Suppressor macrophage (primary cell): ENCODE measurements around the gene SDF4.
"Not testable (repeated sequence)": the region's sequence is repeated elsewhere in the genome, so short reads cannot be mapped to it uniquely, and the experiment has no call there.

ENCODE experiments used
- DNase-seq, 4 experiments: peaks; one replicate each; pipeline ENCODE4 v3.0.0-alpha.2; 2020 to 2022

The SDF4 gene

GRCh38 chr1:1259540-1259939 lies 27.7 kb upstream of the SDF4 start:
- no peak for DNase-seq

DNA sequence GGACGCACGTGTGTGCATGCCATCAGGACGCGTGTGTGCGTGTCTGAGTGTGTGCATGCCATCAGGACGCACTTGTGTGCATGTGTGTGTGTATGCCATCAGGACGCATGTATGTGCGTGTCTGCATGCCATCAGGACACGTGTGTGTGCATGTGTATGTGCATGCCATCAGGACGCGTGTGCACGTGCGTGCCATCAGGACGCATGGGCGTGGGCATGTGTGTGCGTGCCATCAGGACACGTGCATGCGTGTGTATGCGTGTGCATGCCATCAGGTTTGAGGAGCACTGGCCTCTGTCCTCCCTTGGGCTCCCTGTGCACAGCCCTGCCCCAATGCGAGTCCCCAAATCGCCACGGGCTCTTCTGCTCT lies 27.3 kb upstream of the SDF4 start:
- no peak for DNase-seq

DNA sequence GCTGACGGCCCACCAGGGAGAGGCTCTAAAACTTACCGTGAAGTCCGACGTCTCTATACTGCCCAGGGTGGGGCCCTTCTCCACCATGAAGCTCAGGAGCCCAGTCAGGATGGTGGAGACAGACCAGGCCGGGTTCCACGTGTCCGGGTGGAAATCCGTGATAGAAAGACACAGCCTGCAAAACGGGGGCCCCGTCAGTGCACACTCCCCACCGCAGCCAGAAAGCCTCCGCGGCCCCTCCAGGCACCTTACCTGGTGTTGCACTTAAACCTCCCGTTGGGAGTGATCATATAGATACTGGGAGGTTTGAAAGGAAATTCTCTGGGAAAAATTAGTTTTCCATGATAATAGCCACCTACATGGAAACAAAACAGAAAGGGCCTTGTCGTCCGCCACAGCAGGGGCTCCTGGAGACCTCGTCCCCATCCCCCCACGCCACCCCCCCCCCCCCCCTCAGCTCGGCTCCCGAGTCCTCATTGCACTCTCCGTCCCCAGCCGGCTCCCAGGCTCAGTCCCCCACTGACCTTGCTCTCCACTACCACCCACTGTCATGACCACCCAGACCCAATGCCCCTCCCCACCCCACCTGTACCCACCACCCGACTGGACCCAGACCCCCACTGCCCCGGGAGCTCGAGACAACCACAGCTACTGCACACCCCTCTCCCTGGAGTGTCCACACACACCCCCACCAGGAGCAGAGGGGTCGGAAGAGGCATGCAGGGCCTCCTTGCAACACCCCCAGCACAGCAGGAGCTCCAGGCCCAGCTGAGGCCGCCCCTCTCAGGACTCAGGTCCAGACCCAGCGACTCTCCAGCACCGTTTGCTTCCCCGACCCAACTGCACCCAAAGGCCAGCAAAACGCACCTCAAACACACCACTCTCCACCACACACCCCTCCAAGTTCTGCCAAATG lies 25.4 kb upstream of the SDF4 start:
- no peak for DNase-seq

DNA sequence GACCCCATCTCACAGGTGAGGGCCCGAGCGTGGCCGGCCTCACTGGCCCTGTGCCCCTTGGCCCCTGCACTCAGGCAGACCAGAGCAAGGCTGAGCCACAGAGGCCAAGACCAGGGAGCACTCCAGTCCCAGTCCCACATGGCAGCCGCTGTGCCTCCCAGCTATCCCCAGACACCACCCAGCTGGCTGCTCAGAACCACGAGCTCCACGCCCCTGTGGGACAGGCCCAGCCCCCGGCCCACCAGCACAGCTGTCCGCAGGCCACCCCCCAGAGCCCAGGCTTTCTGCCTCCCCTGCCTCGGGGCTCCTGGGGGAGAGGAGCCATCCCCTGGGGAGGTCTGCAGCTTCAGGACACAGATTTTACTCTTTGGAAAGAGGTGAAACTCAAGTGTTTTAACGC lies 23.8 kb upstream of the SDF4 start:
- DNase-seq: no peak

- DNase-seq: no peak
Observed at GRCh38 chr1:1255078-1255477, 23.3 kb upstream of the SDF4 start.

- DNase-seq: no peak
Observed at GRCh38 chr1:1254667-1254998, 22.8 kb upstream of the SDF4 start.

DNA sequence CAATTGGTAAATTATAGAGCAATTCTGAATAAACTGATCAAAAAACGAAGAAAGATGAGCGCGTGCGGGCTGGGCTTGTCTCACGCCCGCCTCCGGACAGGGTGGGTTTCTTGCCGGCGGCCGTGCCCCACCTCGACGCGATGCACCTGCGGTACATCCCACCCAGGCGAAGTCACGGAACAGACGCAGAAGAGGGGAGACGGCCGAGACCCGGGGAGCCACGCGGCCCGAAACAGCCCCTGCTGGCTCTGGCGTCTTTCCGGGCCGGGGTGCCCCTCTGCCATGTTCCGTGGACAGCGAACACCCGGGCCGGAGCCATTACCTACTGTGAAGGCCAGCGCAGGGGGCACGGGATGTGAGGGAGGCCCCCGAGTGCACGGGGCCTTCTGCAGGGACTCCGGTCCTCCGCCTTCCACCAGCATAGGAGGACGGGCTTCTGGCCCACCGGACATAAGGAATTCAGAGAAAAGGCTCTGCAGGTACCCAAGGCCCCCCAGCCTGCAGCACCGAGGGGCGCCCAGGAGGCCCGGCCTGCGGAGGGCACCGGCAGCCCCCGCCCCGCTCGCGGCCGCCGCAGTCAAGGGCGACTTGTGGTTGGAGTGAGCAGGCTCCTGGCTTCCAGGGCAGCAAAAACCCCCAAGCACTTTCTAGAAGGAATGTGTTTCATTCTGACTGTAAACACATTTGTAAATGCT lies 22.3 kb upstream of the SDF4 start:
- no peak for DNase-seq

- no peak for DNase-seq
Observed at GRCh38 chr1:1253314-1253713, 21.5 kb upstream of the SDF4 start.

GRCh38 chr1:1250786-1251284 lies 19.0 kb upstream of the SDF4 start:
- peak in 1 of 4 experiments; percentile 8 for DNase-seq

DNA sequence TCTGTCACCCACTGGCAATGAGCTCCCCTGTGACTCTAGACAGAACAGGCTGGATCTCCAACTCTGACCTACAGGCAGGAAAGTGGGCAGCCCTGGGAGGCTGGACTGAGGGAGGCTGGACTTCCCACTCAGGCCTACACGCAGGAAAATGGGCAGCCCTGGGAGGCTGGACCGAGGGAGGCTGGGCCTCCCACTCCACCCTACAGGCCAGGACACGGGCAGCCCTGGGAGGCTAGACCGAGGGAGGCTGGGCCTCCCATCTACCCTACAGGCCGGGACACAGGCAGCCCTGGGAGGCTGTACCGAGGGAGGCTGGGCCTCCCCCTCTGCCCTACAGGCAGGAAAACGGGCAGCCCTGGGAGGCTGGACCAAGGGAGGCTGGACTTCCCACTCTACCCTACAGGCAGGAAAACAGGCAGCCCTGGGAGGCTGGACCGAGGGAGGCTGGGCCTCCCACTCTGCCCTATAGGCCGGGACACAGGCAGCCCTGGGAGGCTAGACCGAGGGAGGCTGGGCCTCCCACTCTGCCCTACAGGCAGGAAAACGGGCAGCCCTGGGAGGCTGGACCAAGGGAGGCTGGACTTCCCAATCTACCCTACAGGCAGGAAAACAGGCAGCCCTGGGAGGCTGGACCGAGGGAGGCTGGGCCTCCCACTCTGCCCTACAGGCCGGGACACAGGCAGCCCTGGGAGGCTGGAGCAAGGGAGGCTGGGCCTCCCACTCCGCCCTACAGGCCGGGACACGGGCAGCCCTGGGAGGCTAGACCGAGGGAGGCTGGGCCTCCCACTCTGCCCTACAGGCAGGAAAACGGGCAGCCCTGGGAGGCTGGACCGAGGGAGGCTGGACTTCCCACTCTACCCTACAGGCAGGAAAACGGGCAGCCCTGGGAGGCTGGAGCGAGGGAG lies 16.5 kb upstream of the SDF4 start:
- not testable (repeated sequence) for DNase-seq

- DNase-seq: no peak
Observed at GRCh38 chr1:1247341-1247913, 15.6 kb upstream of the SDF4 start.

DNA sequence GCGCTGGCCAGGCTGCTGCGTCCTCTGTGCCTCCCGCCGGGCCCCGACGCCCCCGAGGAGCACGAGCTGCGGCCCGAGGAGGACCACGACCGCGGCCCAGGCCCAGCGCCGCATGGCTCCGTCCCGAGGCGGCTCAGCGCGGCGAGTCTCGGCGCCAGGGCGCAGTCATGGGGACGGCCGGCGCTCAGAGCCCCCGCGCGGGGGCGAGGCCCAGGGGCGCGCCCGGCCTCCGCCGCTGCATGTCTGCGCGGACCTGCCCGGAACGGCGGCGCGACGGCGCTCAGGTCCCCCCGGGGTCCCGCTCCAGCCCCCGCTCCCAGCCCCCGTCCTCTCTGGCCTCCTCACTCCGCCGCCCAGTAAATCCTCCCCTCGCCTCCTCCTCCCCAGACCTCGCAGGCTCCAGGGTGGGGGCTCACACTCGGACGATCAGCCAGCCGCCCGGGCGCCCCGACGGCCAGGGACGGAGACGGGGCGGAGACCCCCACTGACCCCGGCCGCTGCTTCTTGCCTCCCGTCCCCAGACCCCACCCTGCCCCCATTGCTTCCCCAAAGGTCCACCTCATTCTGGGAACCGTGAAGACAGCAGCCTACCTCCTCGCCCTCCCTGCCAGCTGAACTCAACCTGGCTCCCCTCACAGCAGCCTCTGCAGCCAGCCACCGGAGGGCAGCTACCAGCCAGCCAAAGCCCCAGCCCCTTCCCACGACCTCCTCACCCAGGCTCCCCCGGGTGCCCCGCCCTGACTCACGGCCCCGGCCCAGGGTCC lies 15.0 kb upstream of the SDF4 start, which contains the start of gene C1QTNF12:
C1QTNF12 (minus strand) TSS at position 146 of the 764 bp plus-strand sequence; CDS start at position 114, 32 bp downstream.
- DNase-seq: no peak

- no peak for DNase-seq
Observed at GRCh38 chr1:1245817-1246576, 14.2 kb upstream of the SDF4 start.

- DNase-seq: no peak
Observed at GRCh38 chr1:1245178-1245816, 13.5 kb upstream of the SDF4 start.

GRCh38 chr1:1244192-1244811 lies 12.5 kb upstream of the SDF4 start:
- no peak for DNase-seq

GRCh38 chr1:1243807-1244191 lies 12.0 kb upstream of the SDF4 start:
- DNase-seq: no peak

DNA sequence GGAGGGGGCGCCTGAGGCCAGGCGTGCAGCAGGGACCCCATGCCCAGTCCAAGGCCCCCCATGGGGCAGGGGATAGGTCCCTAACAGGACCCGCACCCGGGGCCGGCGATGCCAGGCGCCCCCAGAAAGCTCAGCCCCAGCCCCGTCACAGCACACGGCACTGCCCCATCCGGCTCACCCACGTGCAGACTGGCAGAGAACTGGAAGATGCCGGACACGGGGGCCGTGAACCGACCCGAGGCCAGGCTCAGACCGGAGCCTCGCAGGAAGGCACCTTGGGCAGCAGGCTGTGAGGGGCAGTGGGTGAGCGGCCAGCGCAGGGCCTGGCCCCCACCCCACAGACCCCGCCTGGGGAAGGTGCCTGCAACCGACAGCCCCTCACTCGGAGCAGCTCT lies 11.5 kb upstream of the SDF4 start:
- DNase-seq: no peak

DNA sequence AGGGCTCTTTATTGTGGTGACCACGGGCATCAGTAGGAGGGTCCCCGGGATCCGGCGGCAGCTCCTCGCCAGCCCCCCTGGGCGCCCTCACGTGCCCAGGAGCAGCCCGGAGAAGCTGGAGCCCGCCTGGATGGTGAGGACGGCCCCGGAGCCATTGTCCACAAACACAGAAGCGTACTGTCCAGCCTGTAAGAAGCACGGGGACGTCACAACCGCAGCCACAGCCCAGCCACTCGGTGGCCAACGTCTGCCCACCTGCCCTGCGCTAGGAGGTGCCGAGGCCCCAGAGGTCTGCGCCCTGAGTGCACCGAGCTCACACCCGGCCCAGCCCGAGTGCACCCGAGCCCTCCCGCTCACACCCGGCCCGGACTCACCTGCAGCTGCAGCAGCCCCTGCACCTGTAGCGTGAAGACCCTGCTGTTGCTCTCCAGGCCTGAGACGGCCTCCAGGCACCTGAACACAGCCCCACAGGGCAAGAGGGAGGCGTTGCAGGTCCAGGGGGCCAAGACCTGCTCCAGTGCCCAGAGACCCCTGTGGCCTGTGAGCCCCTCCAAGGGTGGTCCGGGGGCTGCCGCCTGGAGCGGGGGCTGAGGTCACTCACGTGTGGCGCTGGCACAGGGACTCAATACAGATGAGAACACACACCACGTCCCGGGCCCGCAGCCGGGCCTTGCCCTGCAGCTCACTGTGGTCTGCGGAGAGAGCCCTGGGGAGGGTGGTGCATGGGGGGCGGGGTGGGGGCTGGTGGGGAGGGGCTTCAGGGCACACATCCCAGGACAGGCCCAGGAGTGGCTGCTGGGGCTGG lies 10.9 kb upstream of the SDF4 start:
- no peak for DNase-seq
